ENCODE measurements around the gene ALPL.

The ALPL gene

DNA sequence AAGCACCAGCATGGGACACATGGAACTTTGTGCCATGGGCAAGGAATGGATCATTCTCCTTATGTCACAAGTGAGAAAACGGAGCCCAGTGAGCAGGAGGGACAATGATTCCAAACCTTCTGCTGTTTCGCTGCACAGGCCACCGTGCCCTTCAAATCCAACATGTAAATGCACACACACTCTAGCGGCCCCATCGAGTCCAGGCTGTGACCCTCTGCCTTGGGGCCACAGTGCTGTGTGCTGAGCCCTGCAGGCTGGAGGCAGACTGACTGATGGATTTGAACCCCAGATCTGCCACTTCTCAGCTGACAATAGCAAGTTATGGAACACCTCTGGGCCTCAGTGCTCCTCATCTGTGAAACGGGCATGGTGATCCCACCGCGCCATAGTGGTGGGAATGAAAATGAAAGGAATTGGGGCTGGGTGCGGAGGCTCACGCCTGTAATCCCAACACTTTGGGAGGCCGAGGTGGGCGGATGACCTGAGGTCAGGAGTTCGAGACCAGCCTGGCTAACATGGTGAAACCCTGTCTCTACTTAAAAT is 63.6 kb downstream of the ALPL start:
- Histone ChIP-seq H3K4me3 (no peak overlapping the region), H3K27ac (no peak overlapping the region)

DNA sequence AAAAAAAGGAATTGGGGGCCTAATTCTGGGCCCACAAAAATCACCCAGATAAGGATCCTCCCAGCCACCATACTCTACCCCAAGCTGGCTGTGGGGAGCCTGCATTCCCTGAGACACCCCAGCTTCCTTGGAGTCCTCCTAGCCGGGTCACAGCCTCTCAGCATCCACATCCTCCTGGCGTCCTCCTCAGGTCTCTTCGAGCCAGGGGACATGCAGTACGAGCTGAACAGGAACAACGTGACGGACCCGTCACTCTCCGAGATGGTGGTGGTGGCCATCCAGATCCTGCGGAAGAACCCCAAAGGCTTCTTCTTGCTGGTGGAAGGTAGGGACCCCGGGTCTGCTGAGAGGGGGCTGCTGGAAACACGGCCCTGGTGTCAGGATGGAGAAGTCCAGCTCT is 64.3 kb downstream of the ALPL start:
- Histone ChIP-seq H3K4me3 (no peak overlapping the region), H3K27ac (no peak overlapping the region)

DNA sequence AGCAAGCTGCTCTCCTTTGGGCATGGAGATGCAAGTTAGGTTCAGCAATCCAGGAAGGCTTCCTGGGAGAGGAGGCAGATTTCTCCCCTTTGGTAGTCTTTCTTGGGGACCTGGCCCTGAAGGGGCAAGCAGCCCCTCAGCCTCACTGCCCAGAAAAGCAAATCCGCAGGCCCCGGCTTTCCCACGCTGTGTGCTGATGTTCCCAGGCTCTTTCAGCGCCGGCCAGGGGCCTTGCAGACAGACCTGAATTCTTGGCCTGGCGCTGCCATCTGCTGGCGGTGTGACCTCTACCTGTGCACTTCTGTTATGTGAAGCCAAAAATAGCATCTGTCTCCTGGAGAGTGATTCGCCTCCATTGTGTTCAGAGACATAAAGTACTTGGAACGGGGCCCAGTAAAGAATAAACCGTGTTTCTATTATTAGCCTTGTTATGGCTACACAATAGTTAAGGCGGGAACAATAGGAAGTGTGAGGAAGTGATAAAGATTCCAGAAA is 64.8 kb downstream of the ALPL start:
- Histone ChIP-seq H3K27ac (peak overlapping the region in 1 of 21 experiments; percentile 13), H3K4me3 (no peak overlapping the region)

DNA sequence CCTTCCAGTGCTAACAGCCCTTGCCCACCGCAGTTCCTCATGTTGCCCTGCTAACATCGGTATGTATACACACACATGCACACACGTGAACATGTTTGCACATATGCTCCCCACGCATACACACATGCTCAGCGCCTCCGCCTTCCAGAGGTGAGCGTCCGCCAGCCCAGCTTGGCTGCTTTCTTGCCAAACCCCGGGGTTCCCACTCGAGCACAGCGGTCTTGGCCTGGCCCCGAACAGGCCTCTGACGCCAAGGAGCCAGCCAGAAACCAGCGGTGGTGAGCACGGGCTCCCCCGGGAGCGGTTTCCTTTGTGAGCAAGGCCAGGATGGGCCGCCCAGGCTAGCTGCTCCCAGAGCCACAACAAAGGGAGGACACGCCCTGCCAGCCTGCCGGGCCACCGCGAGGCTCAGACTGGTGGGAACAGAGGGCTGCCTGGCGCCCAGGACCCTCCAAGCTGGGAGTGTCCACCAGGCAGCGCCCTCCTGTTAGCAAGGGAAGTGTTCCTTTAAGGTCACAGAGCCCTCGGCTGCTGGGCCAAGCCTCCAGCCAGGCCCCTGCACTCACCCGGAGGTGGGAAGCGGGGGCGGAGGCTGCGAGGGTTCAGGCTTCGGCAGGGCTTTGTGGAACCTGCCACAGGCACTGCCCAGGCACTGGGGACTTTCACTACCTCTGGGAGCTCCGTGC is 65.4 kb downstream of the ALPL start:
- no peak overlapping the region for H3K4me3 ChIP-seq
- peak overlapping the region in 5 of 21 experiments; percentile 9 to 30 (median 23) for H3K27ac ChIP-seq

DNA sequence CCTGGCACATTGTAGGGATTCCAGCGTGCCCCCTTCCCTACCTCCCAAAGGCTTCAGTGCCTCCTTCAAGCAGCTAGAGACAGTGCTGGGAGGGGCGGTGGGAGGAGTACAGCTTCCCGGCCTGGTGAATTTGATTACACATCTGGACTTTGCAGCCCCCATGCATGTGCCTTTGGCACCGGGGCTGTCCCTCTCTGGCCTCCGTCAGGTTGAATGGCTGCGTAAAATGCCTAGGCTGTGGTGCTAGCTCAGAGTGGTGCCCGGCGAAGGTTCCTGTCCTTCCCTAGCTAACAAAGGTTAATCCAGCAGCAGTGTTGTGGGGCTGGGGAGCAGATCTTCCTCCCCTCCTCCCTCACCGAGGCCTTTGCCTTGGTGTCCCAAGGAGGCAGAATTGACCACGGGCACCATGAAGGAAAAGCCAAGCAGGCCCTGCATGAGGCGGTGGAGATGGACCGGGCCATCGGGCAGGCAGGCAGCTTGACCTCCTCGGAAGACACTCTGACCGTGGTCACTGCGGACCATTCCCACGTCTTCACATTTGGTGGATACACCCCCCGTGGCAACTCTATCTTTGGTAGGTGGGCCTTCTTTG is 66.2 kb downstream of the ALPL start:
- Histone ChIP-seq H3K4me3 (no peak overlapping the region), H3K27ac (peak overlapping the region in 1 of 21 experiments; percentile 23)

DNA sequence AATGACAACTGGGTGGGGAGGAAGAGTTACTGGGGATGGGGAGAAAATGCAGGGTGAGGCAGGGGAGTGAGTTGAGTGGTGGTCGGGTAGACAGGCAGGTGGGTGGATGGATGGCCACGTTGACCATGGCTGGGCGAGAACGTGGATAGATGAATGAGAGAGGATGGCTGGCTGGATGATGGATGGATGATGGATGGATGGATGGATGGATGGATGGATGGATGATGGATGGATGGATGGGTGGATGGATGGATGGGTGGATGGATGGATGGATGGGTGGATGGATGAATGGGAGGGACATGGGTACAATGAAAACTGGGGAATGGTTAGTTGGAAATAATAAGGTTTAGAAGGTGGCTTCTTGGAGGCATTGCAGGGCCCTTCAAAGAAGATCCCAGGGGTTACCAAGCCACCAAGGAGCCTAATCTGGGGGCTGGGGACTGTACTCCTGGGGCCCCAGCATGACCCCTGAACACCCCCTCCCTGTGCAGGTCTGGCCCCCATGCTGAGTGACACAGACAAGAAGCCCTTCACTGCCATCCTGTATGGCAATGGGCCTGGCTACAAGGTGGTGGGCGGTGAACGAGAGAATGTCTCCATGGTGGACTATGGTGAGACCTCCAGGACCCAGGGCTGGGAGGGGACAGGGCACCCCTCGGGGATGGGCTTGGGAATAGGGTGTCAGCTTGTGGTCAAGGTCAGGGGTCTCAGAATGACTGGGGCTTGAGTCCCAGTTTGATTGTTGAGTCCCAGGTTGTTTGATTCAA is 67.0 kb downstream of the ALPL start:
- no peak overlapping the region for H3K4me3 ChIP-seq
- H3K27ac ChIP-seq: no peak overlapping the region

DNA sequence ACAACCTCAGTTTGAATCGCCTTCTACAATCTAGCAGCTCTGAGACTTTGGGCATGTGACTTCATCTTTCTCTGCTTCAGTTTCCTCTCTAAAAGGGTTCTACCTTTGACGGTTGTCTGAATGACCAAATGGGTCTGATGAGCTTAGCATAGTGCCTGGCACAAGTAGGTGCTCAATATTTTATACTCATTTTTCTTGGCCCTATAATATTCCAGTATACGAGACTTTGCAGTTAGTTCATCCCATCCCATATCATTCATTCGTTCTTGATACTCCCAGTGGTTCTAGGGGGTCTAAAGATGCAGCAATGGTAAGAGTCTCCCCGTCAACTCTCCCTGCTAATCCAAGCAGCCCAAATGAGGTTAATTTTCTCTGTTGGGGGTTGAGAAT is 67.6 kb downstream of the ALPL start:
- H3K4me3 ChIP-seq: no peak overlapping the region
- H3K27ac ChIP-seq: no peak overlapping the region

DNA sequence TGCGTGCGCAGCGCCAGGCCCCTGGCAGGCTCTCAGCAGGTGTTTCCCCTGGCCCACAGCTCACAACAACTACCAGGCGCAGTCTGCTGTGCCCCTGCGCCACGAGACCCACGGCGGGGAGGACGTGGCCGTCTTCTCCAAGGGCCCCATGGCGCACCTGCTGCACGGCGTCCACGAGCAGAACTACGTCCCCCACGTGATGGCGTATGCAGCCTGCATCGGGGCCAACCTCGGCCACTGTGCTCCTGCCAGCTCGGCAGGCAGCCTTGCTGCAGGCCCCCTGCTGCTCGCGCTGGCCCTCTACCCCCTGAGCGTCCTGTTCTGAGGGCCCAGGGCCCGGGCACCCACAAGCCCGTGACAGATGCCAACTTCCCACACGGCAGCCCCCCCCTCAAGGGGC is 68.1 kb downstream of the ALPL start:
- Histone ChIP-seq H3K4me3 (no peak overlapping the region), H3K27ac (no peak overlapping the region)

DNA sequence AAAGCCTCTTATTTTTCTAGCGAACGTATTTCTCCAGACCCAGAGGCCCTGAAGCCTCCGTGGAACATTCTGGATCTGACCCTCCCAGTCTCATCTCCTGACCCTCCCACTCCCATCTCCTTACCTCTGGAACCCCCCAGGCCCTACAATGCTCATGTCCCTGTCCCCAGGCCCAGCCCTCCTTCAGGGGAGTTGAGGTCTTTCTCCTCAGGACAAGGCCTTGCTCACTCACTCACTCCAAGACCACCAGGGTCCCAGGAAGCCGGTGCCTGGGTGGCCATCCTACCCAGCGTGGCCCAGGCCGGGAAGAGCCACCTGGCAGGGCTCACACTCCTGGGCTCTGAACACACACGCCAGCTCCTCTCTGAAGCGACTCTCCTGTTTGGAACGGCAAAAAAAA is 68.7 kb downstream of the ALPL start:
- Histone ChIP-seq H3K27ac (no peak overlapping the region), H3K4me3 (no peak overlapping the region)

DNA sequence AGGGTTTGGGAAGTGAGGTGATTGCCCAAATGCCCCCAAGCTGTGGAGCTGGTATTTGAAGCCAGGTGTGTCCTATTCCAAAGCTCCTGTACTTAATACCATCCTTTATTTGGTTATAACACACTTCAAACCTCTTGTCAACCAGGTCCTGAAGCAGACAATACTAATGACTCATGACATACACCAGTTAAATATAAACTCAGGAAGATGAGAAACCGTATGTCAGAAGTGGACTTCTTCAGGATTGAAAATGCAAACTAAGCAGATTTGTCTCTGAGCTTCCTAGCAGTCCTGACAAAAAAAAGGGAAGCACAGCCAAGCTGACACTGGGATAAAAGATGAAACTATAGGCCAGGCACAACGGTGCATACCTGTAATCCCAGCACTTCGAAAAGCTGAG is 70.6 kb downstream of the ALPL start:
- no peak overlapping the region for H3K27ac ChIP-seq
- H3K4me3 ChIP-seq: no peak overlapping the region

DNA sequence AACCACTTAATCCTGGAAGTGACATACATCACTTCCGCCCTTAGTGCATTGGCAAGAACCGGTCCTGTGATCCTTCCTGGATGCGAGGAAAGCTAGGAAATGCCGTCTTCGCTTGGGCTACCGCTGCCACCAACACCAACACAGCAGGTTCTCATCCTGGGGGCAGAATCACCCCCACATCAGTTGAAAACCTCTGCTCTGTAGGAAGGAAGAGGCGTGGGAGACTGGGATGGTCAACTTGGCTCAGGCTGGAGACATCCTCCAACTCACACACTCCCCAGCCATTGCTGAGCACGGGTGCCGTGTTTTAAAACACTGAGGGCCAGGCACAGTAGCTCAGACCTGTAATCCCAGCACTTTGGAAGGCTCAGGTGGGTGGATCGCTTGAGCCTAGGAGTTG is 74.9 kb downstream of the ALPL start:
- Histone ChIP-seq H3K27ac (peak overlapping the region in 1 of 21 experiments; percentile 45), H3K4me3 (no peak overlapping the region)

DNA sequence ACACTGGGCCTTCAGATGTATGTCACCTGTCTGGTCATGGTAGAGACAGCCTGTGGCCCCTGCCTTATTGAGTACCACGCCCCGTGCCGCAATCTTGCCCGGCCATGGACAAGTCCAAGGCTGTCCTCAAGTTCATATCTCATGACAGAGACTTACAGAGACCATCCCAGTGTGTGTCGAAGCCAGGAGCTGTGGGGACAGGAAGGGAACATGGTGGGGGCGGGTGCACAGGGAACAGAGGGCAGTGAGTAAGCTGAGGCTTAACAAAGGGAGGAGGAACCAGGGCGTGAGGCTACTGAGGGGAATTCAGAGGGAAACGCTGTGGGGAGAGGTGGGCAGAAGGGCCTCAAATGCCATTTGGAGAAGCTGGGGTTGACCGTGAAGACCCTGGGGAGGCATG is 75.8 kb downstream of the ALPL start:
- no peak overlapping the region for H3K4me3 ChIP-seq
- no peak overlapping the region for H3K27ac ChIP-seq

DNA sequence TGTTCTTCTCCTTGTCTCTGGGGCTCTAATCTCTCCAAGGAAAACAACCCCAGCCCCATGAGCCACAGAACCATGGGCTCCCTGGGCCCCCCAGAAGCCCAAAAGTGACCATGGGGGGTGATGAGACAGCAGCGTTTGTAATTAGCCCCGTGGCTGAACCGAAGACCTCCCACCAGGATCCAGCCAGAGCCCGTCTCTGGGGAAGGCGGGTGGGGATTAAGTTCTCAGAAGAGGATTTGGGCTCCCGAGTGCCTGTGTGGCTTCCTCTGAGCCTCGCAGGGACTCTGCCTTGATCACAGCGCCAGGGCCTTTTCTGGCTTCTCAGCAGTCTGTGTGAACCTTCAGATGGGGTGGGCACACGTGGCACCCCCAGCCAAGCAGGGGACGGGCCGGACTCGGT is 77.0 kb downstream of the ALPL start:
- H3K27ac ChIP-seq: no peak overlapping the region
- H3K4me3 ChIP-seq: no peak overlapping the region

DNA sequence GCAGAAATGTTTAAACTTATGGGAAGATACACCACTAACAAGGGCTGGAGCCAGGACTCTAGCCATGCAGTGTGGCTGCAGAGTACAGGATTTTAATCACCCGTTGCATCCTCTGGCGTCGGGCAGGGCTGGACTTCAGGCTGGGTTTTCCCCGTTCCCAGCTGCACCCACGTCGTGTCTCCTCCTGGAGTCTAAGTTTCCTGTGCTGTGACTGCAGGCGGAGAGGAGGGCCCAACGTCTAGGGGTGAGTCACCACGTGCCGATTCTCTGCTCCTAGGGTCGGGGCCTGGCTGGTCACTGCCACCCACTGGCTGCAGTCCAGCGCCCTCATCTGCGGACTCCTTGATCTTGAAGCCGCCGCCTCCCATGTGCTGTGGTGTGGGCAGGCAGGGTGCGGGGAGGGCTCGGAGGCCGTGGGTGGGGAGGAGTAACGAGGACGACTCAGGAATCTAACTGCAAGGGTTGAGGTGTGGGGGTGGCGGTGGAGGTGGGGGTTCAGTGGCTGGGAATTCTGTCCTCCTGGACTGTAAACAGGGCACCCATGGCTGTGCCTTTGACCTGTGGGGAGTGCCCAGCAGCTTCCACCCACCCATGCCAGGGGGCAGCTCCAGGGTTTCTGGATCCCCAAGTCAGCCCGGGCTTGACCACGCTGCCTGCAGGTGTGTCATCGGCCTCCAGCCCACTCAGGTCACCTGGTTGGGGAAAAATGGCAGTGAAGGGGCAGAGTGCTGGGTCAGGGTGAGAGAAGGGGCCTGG is 77.8 kb downstream of the ALPL start:
- H3K27ac ChIP-seq: no peak overlapping the region

DNA sequence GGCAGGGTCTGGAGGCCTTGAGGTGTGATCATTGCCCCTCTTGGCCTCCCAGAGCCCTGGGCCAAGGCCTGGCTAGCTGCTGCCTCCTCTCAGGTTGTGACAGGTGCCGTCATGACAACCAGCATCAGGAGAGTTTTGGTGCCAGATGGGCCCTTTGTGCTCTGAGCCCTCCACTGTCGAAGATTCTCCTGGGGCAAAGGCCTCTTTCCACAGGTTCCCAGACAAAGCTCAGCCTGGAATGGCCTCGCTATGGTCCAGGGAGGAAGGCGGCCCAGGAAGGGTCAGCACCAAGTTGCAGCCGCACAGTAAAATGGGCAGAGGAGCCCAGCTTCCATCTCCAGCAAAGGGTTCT is 78.4 kb downstream of the ALPL start:
- H3K4me3 ChIP-seq: no peak overlapping the region
- H3K27ac ChIP-seq: no peak overlapping the region

More for the DNA sequence above, 77.8 kb downstream of the ALPL start:
- H3K4me3 ChIP-seq: no peak overlapping the region

DNA sequence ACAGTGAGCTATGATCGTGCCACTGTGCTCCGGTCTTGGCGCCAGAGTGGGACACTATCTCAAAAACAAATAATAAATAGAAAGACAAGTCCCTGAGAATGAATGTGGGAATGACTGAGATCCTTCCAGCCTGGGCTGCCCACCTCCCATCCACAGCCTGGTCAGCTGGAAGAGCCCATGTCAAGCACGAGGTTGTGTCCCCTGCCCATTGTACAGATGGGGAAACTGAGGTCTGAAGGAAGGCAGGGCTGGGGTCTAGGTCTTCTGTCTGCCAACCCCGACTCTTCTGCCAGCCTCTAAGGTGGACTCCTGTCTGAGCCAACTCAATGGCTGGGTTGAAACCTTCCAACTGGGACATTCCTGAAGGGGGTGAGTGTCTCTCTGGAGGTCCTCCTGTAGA is 80.4 kb downstream of the ALPL start:
- H3K4me3 ChIP-seq: no peak overlapping the region
- H3K27ac ChIP-seq: no peak overlapping the region

DNA sequence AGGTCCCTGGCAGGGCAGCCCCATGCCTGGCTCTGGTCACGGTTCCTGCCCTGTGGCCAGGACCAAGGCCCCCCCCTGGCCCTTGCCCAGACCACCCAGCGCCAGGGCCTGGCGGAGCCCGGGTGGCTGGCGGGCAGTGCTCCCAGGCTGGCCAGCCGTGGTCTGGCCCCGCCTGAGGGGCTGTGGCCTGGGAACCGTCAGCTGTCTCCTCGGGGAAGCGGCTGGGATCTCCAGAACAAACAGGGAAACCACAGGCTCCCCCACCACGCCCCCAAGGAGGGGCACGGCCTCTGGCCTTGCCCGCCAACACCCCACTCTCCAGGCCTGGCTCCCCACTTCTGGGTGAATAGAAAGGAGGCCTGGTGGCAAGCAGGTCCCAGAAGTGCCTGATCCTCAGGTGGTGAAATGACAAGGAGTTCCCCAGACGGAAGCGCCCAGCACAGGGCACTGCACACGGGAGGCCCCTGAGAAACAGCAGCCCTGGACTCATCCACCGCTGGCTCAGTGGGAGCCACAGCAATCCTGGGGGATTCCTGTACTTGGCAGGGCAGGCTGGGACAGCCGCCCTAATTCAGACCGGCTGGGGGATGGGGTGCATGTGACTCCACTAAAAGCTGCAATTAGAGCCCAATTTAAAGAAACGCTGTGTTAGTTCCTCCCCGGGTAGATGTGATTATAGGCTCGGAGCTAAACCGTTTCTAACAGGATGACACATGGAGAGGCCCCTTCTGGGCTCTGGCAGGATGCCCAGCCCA is 81.1 kb downstream of the ALPL start:
- Histone ChIP-seq H3K27ac (no peak overlapping the region), H3K4me3 (no peak overlapping the region)

DNA sequence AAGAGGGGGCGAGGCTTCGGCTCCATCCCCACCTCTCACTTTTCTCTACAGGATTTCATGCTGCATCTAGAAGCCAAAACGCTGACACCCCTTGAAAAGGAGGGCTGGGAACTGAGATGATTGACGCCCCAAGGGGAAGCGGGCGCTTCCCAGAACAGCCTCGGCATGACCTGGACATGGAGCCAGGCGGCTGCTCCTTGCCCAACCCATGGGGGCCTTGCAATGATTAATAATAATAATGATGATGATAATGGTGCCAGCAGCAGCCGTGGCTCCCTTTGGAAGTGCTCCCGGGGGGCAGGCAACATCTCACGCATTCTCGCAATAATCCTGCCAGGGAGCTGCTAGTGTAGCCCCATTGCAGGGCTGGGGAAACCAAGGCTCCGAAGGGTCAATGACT is 81.7 kb downstream of the ALPL start:
- Histone ChIP-seq H3K27ac (no peak overlapping the region), H3K4me3 (no peak overlapping the region)

DNA sequence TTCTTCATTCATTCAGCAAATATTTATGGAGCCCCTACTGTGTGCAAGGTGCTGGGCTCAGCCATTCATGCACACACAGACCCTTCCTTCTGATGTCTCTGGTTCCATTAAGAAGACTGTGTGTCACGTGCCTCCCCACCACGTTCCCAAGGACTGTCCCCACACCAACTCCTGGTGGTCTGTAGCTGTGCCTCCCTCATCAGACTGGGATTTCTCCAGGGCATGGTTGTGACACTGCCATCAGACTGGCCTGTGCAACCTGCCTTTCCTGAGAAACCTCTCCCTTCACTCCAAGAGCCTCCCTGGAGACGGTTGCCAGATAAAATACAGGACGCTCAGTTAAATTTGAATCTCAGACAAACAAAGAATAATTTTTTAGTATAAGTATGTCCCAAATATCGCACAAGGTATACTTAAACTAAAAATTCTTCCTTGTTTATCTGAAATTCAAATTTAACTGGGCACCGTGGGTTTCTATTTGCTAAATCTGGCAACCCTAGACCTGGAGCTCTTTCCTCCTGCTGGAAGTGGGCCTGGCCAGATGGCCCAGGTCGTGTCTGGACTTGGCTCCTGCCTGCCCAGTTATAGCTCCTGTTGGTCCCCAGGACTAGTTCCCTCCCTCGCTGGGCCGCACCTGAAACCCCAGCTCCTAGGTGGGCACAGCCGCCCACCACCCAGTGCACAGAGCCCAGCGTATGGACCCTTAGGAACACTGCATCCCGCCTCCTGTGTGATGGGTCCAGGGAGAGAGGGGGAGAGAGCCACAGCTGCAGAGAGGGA is 83.1 kb downstream of the ALPL start:
- H3K4me3 ChIP-seq: no peak overlapping the region
- no peak overlapping the region for H3K27ac ChIP-seq
